Left kidney (tissue), 2 donors: ENCODE data around the gene ARSI. TPM values are rescaled to one million over a fixed set of nuclear protein-coding genes. Genes with fewer than 3 reads are reported as not detected.

Experiments used
- DNase-seq: peaks from one replicate; pipeline ENCODE4 v3.0.0-alpha.2; 2013
- polyA plus RNA-seq: library from polyadenylated mRNA; unstranded; fragments of 120-200 nt; gene quantifications from one replicate; pipeline ENCODE4 v1.2.1, GENCODE V29; 2013; ENCODE audit not compliant: insufficient read length

ARSI gene
- polyA plus RNA-seq, 1 donor: 2.6 TPM

DNA sequence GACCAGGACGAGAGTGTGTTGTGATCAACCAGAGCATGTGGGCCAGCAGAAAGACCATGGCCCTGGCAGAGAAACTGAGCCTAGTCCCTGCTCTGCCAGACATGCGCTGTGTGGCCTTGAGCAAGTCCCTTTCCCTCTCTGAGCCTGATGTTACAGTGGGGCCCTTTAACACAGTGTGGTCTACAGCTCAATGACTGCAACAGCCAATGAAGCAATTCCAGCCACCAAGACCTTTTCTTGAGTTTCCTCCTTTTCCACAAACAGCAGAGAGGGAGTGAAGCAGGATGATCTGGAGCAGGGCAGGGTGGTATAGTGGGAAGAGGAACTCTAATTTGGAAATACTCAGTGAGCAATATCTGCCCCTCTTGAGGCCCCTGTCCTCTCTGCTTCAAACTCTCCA, 25.8 kb upstream of the ARSI start:
- DNase-seq: no peak

DNA sequence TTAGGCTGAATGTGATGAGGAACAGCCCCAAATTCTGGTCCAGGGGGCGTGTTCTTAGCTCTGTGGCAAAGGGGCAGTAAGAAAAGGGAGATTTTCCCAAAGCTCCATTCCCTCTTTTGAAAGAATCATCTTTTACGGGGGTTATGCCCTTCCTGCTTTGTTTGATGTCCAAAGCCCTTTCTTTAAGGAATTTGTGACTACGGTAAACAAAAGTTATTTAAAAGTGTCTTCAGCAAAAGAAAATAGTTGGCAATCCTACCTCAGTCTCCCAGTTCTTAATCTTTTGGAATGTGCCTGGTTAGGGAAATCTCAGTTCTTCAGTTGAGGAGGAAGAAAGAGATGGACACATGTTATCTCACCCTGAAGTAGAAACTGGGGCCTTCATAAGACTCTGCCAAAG, 24.4 kb upstream of the ARSI start:
- DNase-seq: no peak

GRCh38 chr5:150326707-150327106, 24.0 kb upstream of the ARSI start:
- no peak for DNase-seq

- DNase-seq: no peak
Observed at GRCh38 chr5:150325426-150325825, 22.7 kb upstream of the ARSI start.

DNA sequence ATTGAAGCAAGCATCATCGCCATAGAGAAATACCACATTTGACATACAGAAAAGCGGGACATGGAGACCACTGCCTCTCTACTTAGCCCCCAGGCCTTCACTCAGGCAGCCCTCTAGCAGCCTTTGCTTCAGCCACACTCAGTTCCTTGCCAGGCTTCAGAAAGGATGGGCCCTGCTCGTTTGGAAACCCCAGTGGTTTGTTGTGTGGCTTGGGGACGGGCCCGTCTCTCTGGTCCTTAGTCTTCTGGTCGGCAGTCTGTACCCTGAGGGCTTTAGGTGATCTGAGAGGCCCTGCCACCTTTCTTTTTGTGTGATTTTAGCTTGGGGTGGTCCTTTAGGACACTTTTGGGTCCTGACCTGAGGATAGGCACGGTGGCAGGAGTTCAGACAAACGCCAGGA, 21.1 kb upstream of the ARSI start:
- no peak for DNase-seq

- DNase-seq: no peak
Observed at GRCh38 chr5:150323092-150323491, 20.4 kb upstream of the ARSI start.

DNA sequence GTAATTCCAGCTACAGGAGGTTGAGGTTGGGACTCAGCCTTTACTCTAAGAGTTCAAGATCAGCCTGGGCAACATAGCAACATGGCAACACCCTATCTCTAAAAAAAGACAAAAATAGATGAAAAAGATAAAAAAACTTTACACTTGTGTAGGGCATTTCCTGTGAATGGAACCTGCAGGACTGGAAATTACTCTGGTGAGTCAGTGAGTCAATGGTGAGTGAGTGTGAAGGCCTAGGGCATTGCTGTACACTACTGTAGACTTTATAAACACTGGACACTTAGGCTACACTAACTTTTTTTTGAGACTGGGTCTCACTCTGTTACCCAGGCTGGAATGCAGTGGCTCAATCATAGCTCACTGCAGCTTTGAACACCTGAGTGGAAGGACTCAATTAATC, 19.5 kb upstream of the ARSI start:
- DNase-seq: no peak

DNA sequence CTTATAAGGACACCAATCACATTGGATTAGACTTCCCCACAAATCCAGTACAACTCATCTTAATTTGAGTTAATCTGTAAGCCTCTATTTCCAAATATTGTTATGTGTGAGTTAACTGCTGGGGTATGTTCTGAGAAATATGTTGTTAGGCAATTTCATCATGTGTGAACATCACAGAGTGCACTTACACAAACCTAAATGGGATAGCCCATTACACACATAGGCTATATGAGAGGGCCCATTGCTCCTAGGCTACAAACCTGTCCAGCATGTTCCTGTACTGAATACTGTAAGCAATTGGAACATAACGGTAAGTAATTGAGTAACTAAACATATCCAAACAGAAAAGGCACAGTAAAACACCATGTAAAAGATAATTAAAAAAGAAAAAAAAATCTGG, 19.1 kb upstream of the ARSI start:
- DNase-seq: no peak

- no peak for DNase-seq
Observed at GRCh38 chr5:150321211-150321610, 18.5 kb upstream of the ARSI start.

- no peak for DNase-seq
Observed at GRCh38 chr5:150320044-150320613, 17.4 kb upstream of the ARSI start.

- DNase-seq: no peak
Observed at GRCh38 chr5:150319484-150319790, 16.7 kb upstream of the ARSI start.

GRCh38 chr5:150318613-150319483, 16.1 kb upstream of the ARSI start:
- no peak for DNase-seq

- DNase-seq: no peak
Observed at GRCh38 chr5:150317048-150318003, 14.6 kb upstream of the ARSI start.

GRCh38 chr5:150316320-150316719, 13.6 kb upstream of the ARSI start:
- no peak for DNase-seq

DNA sequence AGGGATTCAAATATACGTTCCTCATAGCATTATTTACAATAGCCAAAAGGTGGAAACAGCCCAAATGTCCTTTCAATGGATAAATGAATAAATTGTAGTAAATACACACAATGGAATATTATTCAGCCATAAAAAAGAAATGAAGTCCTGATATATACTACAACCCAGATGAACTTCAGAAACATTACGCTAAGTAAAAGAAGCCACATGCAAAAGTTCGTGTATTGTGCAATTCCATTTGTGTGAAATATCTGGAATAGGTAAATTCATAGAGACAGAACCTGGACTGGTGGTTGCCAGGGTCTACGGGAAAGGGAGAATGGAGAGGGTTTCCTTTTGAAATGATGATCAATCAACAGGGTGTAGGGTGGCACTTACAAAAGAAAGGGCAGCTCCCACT, 12.5 kb upstream of the ARSI start:
- DNase-seq: no peak

- DNase-seq: no peak
Observed at GRCh38 chr5:150313921-150314716, 11.4 kb upstream of the ARSI start.

DNA sequence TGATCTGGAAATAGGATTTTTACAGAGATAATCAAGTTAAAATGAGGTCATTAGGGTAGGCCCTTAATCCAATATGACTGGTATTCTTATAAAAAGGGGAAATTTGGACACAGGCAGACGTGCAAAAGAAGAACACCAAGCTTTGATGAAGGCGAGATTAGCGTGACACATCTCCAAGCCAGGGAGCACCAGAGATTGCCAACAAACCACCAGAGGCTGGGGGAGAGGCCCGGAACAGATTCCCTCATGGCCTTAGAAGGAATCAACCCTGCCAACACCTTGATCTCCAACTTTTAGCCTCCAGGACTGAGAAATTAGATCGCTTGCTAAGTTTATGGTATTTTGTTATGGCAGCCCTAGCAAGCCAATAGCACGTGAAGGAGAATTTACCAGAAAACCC, 10.8 kb upstream of the ARSI start:
- no peak for DNase-seq

GRCh38 chr5:150312518-150312917, 9.8 kb upstream of the ARSI start:
- no peak for DNase-seq

- DNase-seq: no peak
Observed at GRCh38 chr5:150311015-150311692, 8.4 kb upstream of the ARSI start.

DNA sequence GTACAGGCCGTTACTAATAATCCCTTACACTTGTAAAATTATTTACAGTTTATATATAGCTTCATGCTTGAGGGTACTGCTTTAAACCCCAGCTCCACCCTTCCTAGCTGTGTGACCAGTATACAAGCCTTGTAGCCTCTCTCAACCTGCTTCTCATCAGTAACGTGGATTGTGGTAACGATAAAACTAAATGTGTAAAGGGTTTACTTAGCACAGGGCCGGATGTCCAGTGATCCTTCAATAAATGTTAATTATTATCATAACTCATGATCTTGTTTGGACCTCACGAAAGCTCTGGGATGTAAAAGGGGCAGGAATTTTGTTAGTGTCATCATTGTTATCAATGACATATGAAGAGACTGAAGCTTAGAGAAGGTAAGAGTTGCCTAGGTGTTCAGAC, 7.5 kb upstream of the ARSI start:
- no peak for DNase-seq

DNA sequence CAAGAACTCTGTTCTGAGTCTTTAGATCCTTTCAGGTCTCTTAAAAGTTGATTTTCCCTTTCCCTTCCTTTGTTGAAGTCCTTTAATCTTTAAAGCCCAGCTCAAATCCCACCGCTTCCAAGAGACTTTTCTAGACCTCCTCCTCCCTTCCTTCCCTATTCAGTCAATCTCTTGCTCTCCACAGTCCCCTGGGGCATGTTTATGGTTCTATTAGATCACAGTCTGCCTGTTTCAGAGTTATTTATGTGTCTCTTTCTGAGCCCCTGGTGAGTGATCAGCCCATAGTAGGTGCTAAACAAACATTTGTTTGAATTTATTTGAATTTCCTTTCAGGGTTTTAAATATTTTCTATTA, 7.2 kb upstream of the ARSI start:
- DNase-seq: no peak
